Keratinocyte (primary cell): ENCODE data around the gene AANAT. TPM values are rescaled to one million over a fixed set of nuclear protein-coding genes. Genes with fewer than 3 reads are reported as not detected.

ENCODE experiments used
- DNase-seq: peaks from one replicate; pipeline ENCODE4 v3.0.0-alpha.2; 2011; ENCODE audit warnings: low read depth, missing footprints, low spot score
- FAIRE-seq: peaks from 2 replicates; lab custom pipeline; 2011; peaks lifted over from hg19 to GRCh38; lab: Jason Lieb, UNC
- H2AFZ ChIP-seq: 2 replicates; pipeline ENCODE4 v1.6.0; 2012; ENCODE audit warnings: low read length, control low read depth, inconsistent platforms; ENCODE audit not compliant: control insufficient read depth
- H3K27ac ChIP-seq: 2 replicates; pipeline ENCODE4 v1.5.1; 2011; ENCODE audit warnings: low read length; ENCODE audit not compliant: control insufficient read depth, insufficient read depth
- H3K27me3 ChIP-seq: 3 replicates; pipeline ENCODE4 v1.6.0; 2011; ENCODE audit warnings: low read length; ENCODE audit not compliant: control insufficient read depth, insufficient read depth; ENCODE audit errors: extremely low read depth
- H3K36me3 ChIP-seq, 2 experiments: 2 replicates in 1 of 2; 3 replicates in 1 of 2; pipeline ENCODE4 v1.5.1; 2011; ENCODE audit warnings: low read length in 2 of 2, mild to moderate bottlenecking in 1 of 2; ENCODE audit not compliant: control insufficient read depth in 2 of 2, insufficient read depth in 2 of 2; ENCODE audit errors: extremely low read depth in 1 of 2
- H3K4me1 ChIP-seq: 3 replicates; pipeline ENCODE4 v1.5.1; 2011; ENCODE audit warnings: low read length; ENCODE audit not compliant: control insufficient read depth, insufficient read depth; ENCODE audit errors: extremely low read depth
- H3K4me2 ChIP-seq: 3 replicates; pipeline ENCODE4 v1.6.0; 2011; ENCODE audit warnings: low read depth, low read length; ENCODE audit not compliant: control insufficient read depth, insufficient read depth; ENCODE audit errors: extremely low read depth
- H3K4me3 ChIP-seq, 3 experiments: fragments of 200-600 bp in 1 of 3; sonication (generic) in 1 of 3; 2 replicates in 2 of 3; 3 replicates in 1 of 3; pipeline ENCODE4 v1.5.1; 2011 to 2016; ENCODE audit warnings: low read length in 3 of 3, mild to moderate bottlenecking in 3 of 3, control low read depth in 2 of 3, inconsistent platforms in 1 of 3, low read depth in 1 of 3, mixed read lengths in 1 of 3, mixed run types in 1 of 3, moderate library complexity in 1 of 3; ENCODE audit not compliant: control insufficient read depth in 2 of 3, insufficient read depth in 2 of 3; ENCODE audit errors: extremely low read depth in 1 of 3
- H3K79me2 ChIP-seq: 2 replicates; pipeline ENCODE4 v1.6.0; 2012; ENCODE audit warnings: low read length; ENCODE audit not compliant: control insufficient read depth, insufficient read depth
- H3K9ac ChIP-seq: 3 replicates; pipeline ENCODE4 v1.6.0; 2011; ENCODE audit warnings: low read length; ENCODE audit not compliant: control insufficient read depth, insufficient read depth; ENCODE audit errors: extremely low read depth
- H3K9me1 ChIP-seq: 3 replicates; pipeline ENCODE4 v1.6.0; 2011; ENCODE audit warnings: low read length; ENCODE audit not compliant: control insufficient read depth, insufficient read depth; ENCODE audit errors: extremely low read depth
- H3K9me3 ChIP-seq: 2 replicates; pipeline ENCODE4 v1.5.1; 2012; ENCODE audit warnings: low read depth, low read length; ENCODE audit not compliant: control insufficient read depth
- H4K20me1 ChIP-seq: 3 replicates; pipeline ENCODE4 v1.6.0; 2011; ENCODE audit warnings: low read length; ENCODE audit not compliant: control insufficient read depth, insufficient read depth; ENCODE audit errors: extremely low read depth
- CTCF ChIP-seq, 3 experiments: IDR thresholded peaks in 1 of 3; conservative IDR thresholded peaks in 1 of 3; optimal IDR thresholded peaks in 1 of 3; 2 replicates in 2 of 3; 3 replicates in 1 of 3; pipeline versions ENCODE3 to v1.5.1; 2011; ENCODE audit warnings: low read length in 3 of 3, mild to moderate bottlenecking in 3 of 3, moderate library complexity in 2 of 3, control low read depth in 1 of 3, inconsistent platforms in 1 of 3; ENCODE audit not compliant: insufficient read depth in 2 of 3; ENCODE audit errors: extremely low read depth in 1 of 3
- EZH2 ChIP-seq: IDR thresholded peaks from one replicate; pipeline ENCODE4 v1.6.1; 2012; ENCODE audit warnings: inconsistent platforms, mild to moderate bottlenecking, low read length, moderate library complexity
- dilution Hi-C: fragments of 300-500 bp; cut with MboI; formaldehyde crosslinking; loops from one replicate; pipeline ENCODE4 v1.7.0; 2020; ENCODE audit warnings: low sequenced_read_pairs; ENCODE audit not compliant: extremely low pct_ligation_motif_present
- polyA plus RNA-seq, 5 experiments: library from polyadenylated mRNA; depleted of rRNA in 3 of 5; stranded (reverse) in 3 of 5; stranded (forward) in 1 of 5; unstranded in 1 of 5; fragments of >200 nt; gene quantifications; 1 replicate in 1 of 5; 2 replicates in 3 of 5; 3 replicates in 1 of 5; pipeline versions ENCODE4 v1.2.1 to v1.2.3, GENCODE V29; 2011 to 2012; ENCODE audit warnings: missing spikeins in 2 of 5, low read depth in 1 of 5, low replicate concordance in 1 of 5

Gene AANAT
- polyA plus RNA-seq, 1 donor (not counting 4 experiments of a cell fraction or from before 2014, with no cell fraction given): not detected

GRCh38 chr17:76515274-76515949 is 48.0 kb downstream of the AANAT start:
- Histone ChIP-seq H3K79me2 (no peaks in the 10 kb centered on the region), H3K4me1 (peaks cover 7% of the 10 kb centered on the region), H3K4me2 (peak overlapping the region; percentile 61), H2AFZ (peak overlapping the region; percentile 89), H4K20me1 (no peaks in the 10 kb centered on the region), H3K27me3 (peaks cover 11% of the 10 kb centered on the region), H3K9me3 (no peaks in the 10 kb centered on the region), H3K9ac (peak overlapping the region; percentile 20), H3K4me3 (peak overlapping the region in 1 of 3 experiments; percentile 2), H3K9me1 (no peaks in the 10 kb centered on the region), H3K36me3 (no peaks in the 10 kb centered on the region), H3K27ac (peak overlapping the region; percentile 30)
- no peak for TF ChIP-seq EZH2
- FAIRE-seq (peak; percentile 53), DNase-seq (no peak)
- dilution Hi-C loops: no loop called here

GRCh38 chr17:76517638-76518038 is 50.2 kb downstream of the AANAT start:
- peaks cover 6% of the 10 kb centered on the region for H3K27me3 ChIP-seq
- TF ChIP-seq CTCF (optimal IDR thresholded peaks at IDR 0.05 in 1 of 3, IDR thresholded peaks at IDR 0.05 in 1 of 3, conservative IDR thresholded peaks at IDR 0.05 in 1 of 3; ENCODE audit: extremely low read depth in 1 of 3, insufficient read depth in 2 of 3, low read length in 3 of 3): no peak
- TF ChIP-seq EZH2: no peak
- no peaks in the 10 kb centered on the region for H4K20me1 ChIP-seq
- no peaks in the 10 kb centered on the region for H3K36me3 ChIP-seq
- H3K4me1 ChIP-seq: peaks cover 7% of the 10 kb centered on the region
- H3K9ac ChIP-seq: no peak overlapping the region
- H2AFZ ChIP-seq: no peak overlapping the region
- H3K4me2 ChIP-seq: no peak overlapping the region
- no peak overlapping the region for H3K4me3 ChIP-seq
- FAIRE-seq: no peak
- H3K79me2 ChIP-seq: no peaks in the 10 kb centered on the region
- dilution Hi-C loops: no loop called here
- H3K9me3 ChIP-seq: no peaks in the 10 kb centered on the region
- no peaks in the 10 kb centered on the region for H3K9me1 ChIP-seq
- DNase-seq: no peak
- no peak overlapping the region for H3K27ac ChIP-seq
